Activated CD8-positive, alpha-beta memory T cell treated with anti-CD3 and anti-CD28 coated beads, Interleukin-2, amount 10 ng/mL, durations not matched to agents 7 days and 5 days (primary cell): ENCODE results near the gene AP5Z1. TPM values are rescaled to one million over a fixed set of nuclear protein-coding genes. Genes with fewer than 3 reads are reported as not detected.

Source experiments
- ATAC-seq: fragments of 150-1000 bp; cut with Tn5 transposase; one replicate; pipeline ENCODE4 v1.10.0; 2021; ENCODE audit warnings: moderate library complexity
- CTCF ChIA-PET: fragments of 350-600 bp; sonication (Branson Sonifier 250); formaldehyde crosslinking; loops from one replicate; lab custom pipeline; 2021; ENCODE audit warnings: antibody characterized with exemption; lab: Charles Lee
- DNase-seq: peaks from one replicate; pipeline ENCODE4 v3.0.0-alpha.2; 2020
- H3K27ac Mint-ChIP-seq: one replicate; pipeline ENCODE4 v1.8.0; 2021; ENCODE audit warnings: mild to moderate bottlenecking, mixed read lengths
- H3K27me3 Mint-ChIP-seq: one replicate; pipeline ENCODE4 v1.8.0; 2021; ENCODE audit warnings: mixed read lengths
- H3K36me3 Mint-ChIP-seq: one replicate; pipeline ENCODE4 v1.8.0; 2021; ENCODE audit warnings: mild to moderate bottlenecking, mixed read lengths
- H3K4me1 Mint-ChIP-seq: one replicate; pipeline ENCODE4 v1.8.0; 2021; ENCODE audit warnings: mixed read lengths
- H3K4me3 Mint-ChIP-seq: one replicate; pipeline ENCODE4 v1.8.0; 2021; ENCODE audit warnings: mild to moderate bottlenecking, moderate library complexity, mixed read lengths
- H3K9me3 Mint-ChIP-seq: one replicate; pipeline ENCODE4 v1.8.0; 2022; ENCODE audit warnings: low read depth, mixed read lengths
- total RNA-seq, 2 experiments: library from RNA; stranded (reverse); gene quantifications; one replicate each; pipeline ENCODE4 v1.2.3, GENCODE V29; 2021

Gene AP5Z1
- total RNA-seq, 2 experiments from 2014 or later = 51.2 to 57.5 TPM

DNA sequence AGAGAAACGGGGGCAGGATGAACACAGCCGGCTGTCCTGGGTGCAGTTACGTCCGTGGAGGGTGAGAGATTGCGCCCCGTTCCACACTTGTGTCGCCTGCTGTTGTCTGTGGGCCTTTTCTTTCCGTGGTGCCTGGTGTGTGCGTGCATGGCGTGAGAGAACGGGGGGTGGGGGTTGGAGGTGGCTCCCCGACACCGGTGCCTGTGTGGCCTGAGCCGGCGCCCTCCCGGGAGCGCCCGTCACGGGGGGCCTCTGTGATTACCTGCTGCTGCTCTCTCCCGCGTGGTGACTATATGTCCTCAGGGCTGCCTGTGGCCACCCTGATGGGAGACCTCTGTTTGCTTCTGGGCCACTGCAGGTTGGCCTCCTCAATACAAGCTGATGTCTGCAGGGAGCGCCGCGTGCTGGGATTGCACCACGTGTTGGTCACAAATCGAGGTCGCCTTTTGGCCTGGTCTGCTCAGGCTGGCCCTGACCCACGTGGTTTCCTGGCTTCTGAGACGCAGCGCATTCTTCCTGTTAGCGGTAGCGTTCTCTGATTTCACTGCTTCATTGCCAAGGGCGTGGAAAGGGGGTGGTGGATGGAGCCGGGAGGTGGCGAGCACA lies 10.9 kb upstream of the AP5Z1 start:
- H3K4me1 Mint-ChIP-seq = no peaks in the 10 kb centered on the region
- DNase-seq = no peak

DNA sequence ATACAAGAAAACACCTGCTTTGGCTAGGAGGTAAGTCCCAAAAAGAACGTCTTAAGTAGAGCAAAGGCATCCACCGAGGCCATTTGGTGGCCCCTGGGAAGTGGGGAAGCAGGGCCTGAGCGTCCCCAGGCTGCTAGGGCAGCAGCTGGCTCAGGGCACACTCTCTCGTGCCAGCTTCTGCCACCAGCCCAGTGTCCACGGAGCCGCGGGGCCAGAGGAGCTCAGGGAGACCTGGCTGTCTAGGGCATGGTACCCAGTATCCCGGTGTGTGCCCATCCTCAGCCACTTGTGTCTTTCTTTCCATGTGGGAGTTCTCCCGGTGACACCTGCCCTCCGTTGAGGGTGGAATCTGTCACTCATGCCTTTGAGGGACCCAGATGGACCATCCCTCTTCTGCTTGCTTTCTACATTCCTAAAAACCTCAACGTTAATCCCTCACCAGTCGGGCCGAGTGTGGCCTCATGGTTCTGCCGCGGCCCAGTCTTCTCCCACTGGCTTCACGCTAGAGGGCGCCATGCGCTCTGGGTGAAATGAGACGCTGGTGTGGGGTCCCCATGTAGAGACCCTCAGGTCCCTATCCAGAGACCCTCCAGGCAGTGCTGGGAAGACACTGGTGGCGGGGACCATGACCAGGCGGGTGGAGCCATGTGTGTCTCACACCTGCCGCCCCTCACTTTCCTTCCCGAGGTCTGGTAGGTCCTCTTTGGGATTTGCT lies 9.5 kb upstream of the AP5Z1 start:
- Mint-ChIP-seq H3K27me3 (no peaks in the 10 kb centered on the region), H3K4me1 (no peaks in the 10 kb centered on the region), H3K36me3 (peaks cover 5% of the 10 kb centered on the region), H3K4me3 (no peak overlapping the region), H3K9me3 (no peaks in the 10 kb centered on the region), H3K27ac (no peak overlapping the region)
- DNase-seq = no peak
- no peak for ATAC-seq
- CTCF ChIA-PET = interaction anchor here (0.6 kb wide), 1 partner anchor 100 kb away, joined by 3 read pairs; no protein-coding TSS in a partner anchor

More for the DNA sequence above, 10.9 kb upstream of the AP5Z1 start:
- Mint-ChIP-seq H3K4me3 (no peak overlapping the region), H3K27ac (no peak overlapping the region), H3K9me3 (no peaks in the 10 kb centered on the region), H3K27me3 (no peaks in the 10 kb centered on the region), H3K36me3 (peaks cover 6% of the 10 kb centered on the region)
- ATAC-seq = no peak
- CTCF ChIA-PET = no interaction called here

DNA sequence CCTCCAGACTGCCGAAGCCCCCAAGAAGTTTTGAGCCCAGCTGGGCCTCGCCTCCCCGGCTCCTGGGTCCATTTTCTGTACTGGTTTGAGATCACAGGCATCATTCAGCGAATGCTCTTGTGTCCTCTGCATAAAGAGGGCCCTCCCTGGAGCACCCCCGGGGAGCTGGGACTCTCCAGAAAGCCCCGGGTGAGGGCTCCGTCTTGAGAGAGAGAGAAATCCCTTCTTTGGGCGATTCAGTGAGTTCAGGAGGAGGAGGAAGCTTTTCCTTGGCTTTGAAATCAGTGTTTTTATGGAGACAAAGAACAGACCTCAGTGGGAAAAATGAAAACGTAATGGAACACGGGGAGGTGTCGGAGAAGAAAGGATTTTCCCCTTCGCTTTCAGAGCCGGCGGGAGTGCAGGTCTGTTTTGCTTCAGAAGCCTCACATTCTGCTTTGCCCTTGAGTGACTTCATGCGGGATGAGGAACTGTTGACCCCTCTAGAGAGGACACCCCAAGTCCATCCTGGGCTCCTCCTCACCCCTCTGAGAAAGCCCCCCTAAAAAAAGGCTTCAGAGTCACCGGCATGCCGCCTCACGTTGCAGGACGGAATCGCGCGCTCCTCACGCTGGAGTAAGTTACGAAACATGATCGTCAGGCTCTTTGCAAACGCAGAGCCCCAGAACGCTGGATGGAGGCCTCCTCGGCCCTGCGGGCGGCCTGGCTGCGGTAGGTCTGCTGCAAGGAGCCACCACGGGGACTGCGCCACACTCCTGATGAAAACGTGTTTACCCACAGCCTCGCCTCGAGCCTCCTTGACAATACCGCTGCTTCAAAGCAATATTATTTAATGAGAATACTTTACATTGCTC lies 8.5 kb upstream of the AP5Z1 start:
- no peaks in the 10 kb centered on the region for H3K4me1 Mint-ChIP-seq
- DNase-seq (no peak), ATAC-seq (no peak)
- no peaks in the 10 kb centered on the region for H3K27me3 Mint-ChIP-seq
- peaks cover 5% of the 10 kb centered on the region for H3K36me3 Mint-ChIP-seq
- H3K4me3 Mint-ChIP-seq = no peak overlapping the region
- CTCF ChIA-PET = no interaction called here
- no peak overlapping the region for H3K27ac Mint-ChIP-seq
- H3K9me3 Mint-ChIP-seq = no peaks in the 10 kb centered on the region

DNA sequence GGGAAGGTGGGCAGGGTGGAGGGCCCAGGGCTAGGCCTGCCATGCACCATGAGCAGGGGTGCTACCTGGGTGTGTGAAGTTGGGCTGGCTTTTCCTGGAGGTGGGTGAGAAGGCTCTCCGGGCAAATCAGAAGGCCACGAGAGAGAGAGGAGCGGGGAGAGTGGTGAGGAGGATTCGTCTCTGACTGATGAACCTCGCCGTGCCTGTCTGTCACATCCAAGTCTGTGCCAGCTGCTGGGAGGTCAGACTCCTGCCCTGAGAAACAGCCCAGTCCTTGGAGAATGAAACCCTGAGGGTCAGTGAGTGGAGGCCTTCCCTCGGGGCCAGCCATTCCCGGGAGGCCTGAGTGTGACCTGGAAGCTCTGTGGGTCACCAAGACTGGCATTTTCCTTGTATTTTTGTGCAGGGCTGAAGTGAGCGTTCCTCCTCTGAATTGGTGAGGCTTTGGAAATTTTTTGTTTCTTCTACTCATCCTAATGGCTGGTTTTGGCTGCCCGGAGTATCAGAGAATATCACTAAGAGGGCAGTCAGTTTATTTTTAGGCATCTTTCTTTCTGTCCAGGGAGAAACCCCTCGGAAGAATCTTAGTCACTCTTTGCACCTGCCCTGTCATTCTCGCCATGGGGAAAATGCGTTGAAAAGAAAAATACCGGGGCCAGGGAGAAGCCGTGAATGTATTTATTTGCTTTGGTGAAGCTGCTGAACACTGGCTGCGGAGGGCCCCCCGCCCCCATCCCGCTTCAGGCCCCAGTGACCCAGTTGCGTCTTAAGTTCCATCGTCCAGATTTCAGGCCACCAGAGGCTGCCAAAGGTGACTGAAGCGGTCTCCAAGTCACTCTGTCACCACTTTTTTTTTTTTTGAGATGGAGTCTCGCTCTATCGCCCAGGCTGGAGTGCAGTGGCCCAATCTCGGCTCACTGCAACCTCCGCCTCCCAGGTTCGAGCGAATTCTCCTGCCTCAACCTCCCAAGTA lies 6.5 kb upstream of the AP5Z1 start:
- no peak overlapping the region for H3K4me3 Mint-ChIP-seq
- CTCF ChIA-PET = interaction anchor here (0.7 kb wide), 1 partner anchor 65 kb away, joined by 4 read pairs; no protein-coding TSS in a partner anchor
- no peaks in the 10 kb centered on the region for H3K9me3 Mint-ChIP-seq
- H3K36me3 Mint-ChIP-seq = no peaks in the 10 kb centered on the region
- no peak overlapping the region for H3K27ac Mint-ChIP-seq
- no peaks in the 10 kb centered on the region for H3K27me3 Mint-ChIP-seq
- H3K4me1 Mint-ChIP-seq = peaks cover 4% of the 10 kb centered on the region
- DNase-seq (no peak), ATAC-seq (no peak)

DNA sequence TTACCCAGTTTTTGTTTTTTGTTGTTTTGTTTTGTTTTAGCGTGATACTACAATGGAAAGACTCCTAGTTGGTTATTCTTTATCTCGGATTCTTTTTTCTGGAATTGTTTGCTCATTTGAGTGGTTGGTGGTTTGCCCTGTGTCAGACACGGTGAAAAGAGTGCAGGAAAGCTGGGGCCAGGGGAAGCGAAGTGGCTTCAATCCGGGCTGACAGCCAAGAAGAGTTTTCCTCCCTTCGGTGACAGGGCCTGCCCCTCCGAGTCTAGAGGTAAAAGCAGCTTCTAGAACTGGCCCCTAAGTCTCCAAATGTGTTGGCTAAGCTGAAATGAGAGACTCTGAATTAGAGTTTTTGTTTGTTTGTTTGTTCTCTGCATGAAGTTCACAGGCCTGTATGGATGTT lies 5.7 kb upstream of the AP5Z1 start:
- CTCF ChIA-PET = no interaction called here
- no peak overlapping the region for H3K4me3 Mint-ChIP-seq
- H3K36me3 Mint-ChIP-seq = no peaks in the 10 kb centered on the region
- H3K4me1 Mint-ChIP-seq = peaks cover 13% of the 10 kb centered on the region
- DNase-seq (no peak), ATAC-seq (no peak)
- no peak overlapping the region for H3K27ac Mint-ChIP-seq
- no peaks in the 10 kb centered on the region for H3K27me3 Mint-ChIP-seq
- no peaks in the 10 kb centered on the region for H3K9me3 Mint-ChIP-seq

DNA sequence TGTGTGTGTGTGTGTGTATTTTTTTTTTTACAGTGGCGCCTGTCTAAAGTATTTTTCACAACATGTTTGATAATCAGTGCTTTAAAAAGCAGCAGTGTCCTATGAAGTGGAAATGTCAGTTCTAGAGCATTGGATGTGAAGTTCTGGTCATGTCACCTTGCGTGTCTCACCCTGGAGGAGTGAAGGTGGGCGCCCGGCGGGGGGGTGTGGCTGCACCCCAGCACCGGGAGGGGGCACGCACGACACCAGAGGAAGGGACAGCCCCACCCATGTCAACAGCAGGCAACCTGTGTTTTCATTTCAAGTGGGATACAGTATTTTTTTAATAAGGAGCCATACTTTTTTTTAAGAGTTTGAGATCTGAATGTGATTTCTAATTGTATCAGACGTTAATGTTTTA lies 4.5 kb upstream of the AP5Z1 start:
- Mint-ChIP-seq H3K4me1 (peaks cover 17% of the 10 kb centered on the region), H3K36me3 (peaks cover 2% of the 10 kb centered on the region), H3K27me3 (no peaks in the 10 kb centered on the region), H3K4me3 (no peak overlapping the region), H3K9me3 (no peaks in the 10 kb centered on the region), H3K27ac (no peak overlapping the region)
- DNase-seq (no peak), ATAC-seq (no peak)
- CTCF ChIA-PET = no interaction called here

DNA sequence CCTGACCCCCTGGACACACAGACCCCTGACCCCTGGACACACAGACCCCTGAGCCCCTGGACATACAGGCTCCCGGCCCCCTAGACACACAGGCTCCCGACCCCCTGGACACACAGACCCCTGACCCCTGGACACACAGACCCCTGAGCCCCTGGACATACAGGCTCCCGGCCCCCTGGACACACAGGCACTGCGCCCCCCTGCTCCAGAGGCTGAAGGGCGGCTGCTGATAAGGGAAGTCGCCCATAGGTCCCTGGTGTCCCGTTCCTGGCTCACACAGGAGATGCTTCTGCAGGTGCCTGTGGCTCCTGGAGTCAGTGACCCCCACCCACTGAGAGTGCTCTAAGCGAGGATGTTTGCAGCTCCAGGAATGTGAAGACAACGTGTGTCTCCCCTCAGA lies 3.7 kb upstream of the AP5Z1 start:
- Mint-ChIP-seq H3K9me3 (no peaks in the 10 kb centered on the region), H3K27ac (peak overlapping the region; percentile 28), H3K27me3 (no peaks in the 10 kb centered on the region), H3K36me3 (peaks cover 5% of the 10 kb centered on the region), H3K4me3 (no peak overlapping the region), H3K4me1 (peaks cover 23% of the 10 kb centered on the region)
- ATAC-seq (no peak), DNase-seq (no peak)
- CTCF ChIA-PET = no interaction called here

DNA sequence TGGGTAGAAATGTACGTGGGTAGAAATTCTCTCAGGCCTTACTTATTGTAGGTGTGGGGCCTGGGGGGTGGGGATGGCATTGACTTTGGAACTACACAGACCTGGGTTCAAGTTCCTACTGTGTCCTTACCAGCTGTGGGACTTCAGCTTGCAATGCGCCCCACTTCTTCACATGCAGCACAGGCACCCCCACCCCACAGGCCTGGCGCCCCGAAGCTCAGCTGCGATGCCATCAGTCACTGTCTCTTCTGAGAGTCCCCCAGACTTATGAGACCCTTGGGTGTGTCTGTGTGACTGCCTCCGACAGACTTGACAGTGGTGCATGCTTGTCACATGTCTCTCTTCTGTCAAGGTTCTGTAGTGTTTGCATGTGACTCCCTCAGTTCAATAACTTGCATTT lies 3.1 kb upstream of the AP5Z1 start:
- peaks cover 9% of the 10 kb centered on the region for H3K36me3 Mint-ChIP-seq
- DNase-seq = no peak
- H3K27me3 Mint-ChIP-seq = no peaks in the 10 kb centered on the region
- CTCF ChIA-PET = no interaction called here
- peaks cover 28% of the 10 kb centered on the region for H3K4me1 Mint-ChIP-seq
- no peak overlapping the region for H3K27ac Mint-ChIP-seq
- H3K4me3 Mint-ChIP-seq = no peak overlapping the region
- ATAC-seq = no peak
- H3K9me3 Mint-ChIP-seq = no peaks in the 10 kb centered on the region

DNA sequence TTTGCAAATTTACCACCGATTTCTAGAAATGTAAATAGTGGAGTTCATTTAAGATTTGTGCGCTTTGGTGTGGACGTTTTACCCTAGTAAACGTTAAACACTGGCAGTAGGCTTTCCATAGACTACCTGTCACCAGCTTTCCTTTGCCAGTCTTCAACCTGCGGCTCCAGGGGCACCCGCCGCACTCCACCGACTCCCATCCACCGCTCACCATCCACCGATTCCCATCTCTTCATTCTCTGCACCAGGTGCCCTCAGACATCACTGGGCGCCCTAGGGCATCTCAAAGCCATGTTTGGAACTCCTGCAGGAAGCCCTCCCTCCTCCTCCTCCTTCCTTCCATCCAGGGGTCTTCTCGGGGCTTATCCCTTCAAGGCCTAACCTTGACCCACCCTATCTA lies 1.4 kb upstream of the AP5Z1 start:
- H3K36me3 Mint-ChIP-seq = peaks cover 9% of the 10 kb centered on the region
- H3K9me3 Mint-ChIP-seq = no peaks in the 10 kb centered on the region
- no peak for ATAC-seq
- H3K27ac Mint-ChIP-seq = peak overlapping the region; percentile 92
- DNase-seq = no peak
- CTCF ChIA-PET = interaction anchor here (4.2 kb wide), 1 partner anchor 20 kb away, joined by 14 read pairs; no protein-coding TSS in a partner anchor
- peaks cover 36% of the 10 kb centered on the region for H3K4me1 Mint-ChIP-seq
- peak overlapping the region; percentile 98 for H3K4me3 Mint-ChIP-seq
- H3K27me3 Mint-ChIP-seq = no peaks in the 10 kb centered on the region

DNA sequence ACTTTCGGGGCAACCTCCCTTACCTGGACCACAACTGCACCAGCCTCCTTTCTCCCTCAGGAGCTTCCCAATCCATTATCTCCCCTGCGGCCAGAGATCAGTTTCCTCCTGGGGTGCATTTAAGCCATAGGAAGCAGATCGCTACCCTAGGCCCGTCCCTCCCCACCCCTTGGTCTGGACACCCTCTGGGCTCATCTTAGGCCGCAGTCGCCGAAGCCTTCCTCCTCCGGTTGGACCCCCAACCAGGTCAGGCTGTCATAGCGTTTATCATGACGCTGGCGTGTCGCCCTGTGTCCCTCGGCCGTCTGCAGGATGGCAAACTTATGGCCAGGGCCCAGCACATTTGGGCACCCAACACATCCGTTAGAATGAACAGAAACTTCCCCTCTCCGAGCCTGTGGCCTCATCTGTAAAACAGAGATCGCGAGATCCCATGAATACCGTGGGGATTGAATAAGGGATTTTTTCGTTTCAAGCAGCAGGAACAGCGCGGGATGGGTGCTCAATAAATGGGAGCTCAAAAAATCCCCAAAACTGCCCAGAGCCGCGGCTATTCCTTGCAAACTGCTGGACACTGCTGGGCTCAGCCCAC lies 669 bp upstream of the AP5Z1 start:
- CTCF ChIA-PET = interaction anchor here (1.2 to 4.2 kb wide), 7 partner anchors 17 to 199 kb away, joined by 5 to 14 read pairs (median 10); no protein-coding TSS in a partner anchor

DNA sequence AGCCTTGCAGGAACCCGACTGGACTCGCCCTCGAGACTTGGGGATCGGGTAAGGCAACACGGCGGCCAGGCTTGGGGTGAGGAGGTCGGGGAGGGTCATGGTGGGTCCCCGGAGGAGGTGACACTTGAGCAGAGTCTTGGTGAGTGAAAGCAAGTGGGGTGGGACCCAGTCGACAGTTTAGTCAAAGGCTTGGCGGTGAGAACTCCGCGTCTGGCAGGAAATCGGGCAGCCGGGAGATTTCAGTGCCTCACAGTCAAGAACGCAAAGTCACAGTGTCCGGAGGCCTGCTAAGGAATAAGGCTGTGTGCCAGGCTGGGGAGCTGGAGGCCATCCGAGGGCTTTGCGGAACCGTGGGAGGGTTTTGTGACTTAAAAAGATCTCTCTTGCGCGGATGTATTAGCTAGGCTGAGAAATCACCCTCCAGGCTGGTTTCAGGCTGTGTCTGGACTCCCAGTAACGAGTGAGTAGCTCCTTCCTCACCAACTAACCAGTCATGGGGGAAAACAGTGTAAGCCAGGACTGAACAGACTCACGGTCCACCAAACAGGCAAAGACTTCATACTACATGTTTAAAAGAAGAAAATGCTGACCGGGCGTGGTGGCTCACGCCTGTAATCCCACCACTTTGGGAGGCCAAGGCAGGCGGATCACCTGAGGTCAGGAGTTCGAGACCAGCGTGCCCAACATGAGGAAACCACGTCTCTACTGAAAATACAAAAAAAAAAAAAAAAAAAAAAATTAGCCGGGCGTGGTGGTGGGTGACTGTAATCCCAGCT lies 613 bp downstream of the AP5Z1 start:
- DNase-seq (peak; percentile 74), ATAC-seq (peak; percentile 34)
- peaks cover 11% of the 10 kb centered on the region for H3K36me3 Mint-ChIP-seq
- peak overlapping the region; percentile 92 for H3K27ac Mint-ChIP-seq
- CTCF ChIA-PET = interaction anchor here (0.8 to 4.2 kb wide), 8 partner anchors 16 to 198 kb away, joined by 4 to 14 read pairs (median 8); no protein-coding TSS in a partner anchor
- H3K4me3 Mint-ChIP-seq = peak overlapping the region; percentile 98
- H3K27me3 Mint-ChIP-seq = no peaks in the 10 kb centered on the region
- H3K9me3 Mint-ChIP-seq = no peaks in the 10 kb centered on the region
- peaks cover 36% of the 10 kb centered on the region for H3K4me1 Mint-ChIP-seq

More for the DNA sequence above, 669 bp upstream of the AP5Z1 start:
- DNase-seq = no peak
- peaks cover 9% of the 10 kb centered on the region for H3K36me3 Mint-ChIP-seq
- H3K27ac Mint-ChIP-seq = peak overlapping the region; percentile 92
- H3K9me3 Mint-ChIP-seq = no peaks in the 10 kb centered on the region
- H3K27me3 Mint-ChIP-seq = no peaks in the 10 kb centered on the region
- peaks cover 36% of the 10 kb centered on the region for H3K4me1 Mint-ChIP-seq
- peak; percentile 27 for ATAC-seq
- peak overlapping the region; percentile 98 for H3K4me3 Mint-ChIP-seq

DNA sequence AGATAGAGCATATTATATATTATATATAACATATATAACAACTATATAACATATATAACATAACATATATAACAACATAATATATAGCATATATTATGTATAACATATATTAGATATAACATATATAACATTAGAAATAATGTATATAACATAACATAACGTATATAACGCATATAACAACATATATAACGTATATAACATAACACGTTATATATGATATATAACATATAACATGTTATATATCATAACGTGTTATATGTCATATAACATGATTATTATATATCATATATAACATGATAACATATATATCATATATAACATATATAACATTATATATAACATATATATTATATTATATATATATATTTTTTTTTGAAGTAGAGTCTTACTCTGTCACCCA lies 3.7 kb downstream of the AP5Z1 start:
- H3K27ac Mint-ChIP-seq = no peak overlapping the region
- CTCF ChIA-PET = no interaction called here
- H3K9me3 Mint-ChIP-seq = no peaks in the 10 kb centered on the region
- H3K4me3 Mint-ChIP-seq = no peak overlapping the region
- ATAC-seq = no peak
- DNase-seq = no peak
- H3K27me3 Mint-ChIP-seq = no peaks in the 10 kb centered on the region
- peaks cover 20% of the 10 kb centered on the region for H3K36me3 Mint-ChIP-seq
- peaks cover 30% of the 10 kb centered on the region for H3K4me1 Mint-ChIP-seq
